ENCODE results near the gene ZNF655. TPM values are rescaled to one million over a fixed set of nuclear protein-coding genes. Genes with fewer than 3 reads are reported as not detected.

Gene ZNF655
- total RNA-seq, 1 experiment from 2014 or later = 40.4 TPM

DNA sequence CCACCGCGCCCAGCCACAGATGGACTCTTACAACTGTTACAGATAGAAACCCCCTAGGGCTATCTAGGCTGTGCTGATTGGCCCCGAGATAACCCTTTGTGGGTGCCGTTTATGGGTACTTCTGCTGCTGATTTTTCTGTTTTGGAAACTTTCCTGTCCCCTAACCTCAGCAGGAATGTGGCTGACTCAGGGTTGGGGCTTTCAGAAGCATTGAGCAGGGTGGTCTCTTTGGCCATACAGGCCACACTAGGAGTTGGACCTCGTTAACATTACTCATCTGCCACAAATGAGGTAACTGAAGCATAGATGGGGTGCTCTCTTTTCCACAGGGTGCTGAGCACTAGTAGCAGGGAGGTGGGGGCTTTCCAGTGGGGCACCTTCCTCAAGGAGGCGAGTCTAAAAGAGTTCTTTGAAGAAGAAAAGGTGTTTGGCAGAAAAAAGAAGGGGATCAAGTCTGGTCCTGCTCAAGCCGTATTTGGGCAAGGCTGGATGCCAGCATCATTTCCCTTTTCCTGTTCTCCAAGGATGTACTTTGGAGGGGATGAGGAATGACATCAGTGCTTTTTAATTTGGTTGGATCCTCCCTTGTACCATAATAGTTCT, 64.8 kb downstream of the ZNF655 start:
- Mint-ChIP-seq H3K27ac (no peak overlapping the region), H3K4me1 (peaks cover 2% of the 10 kb centered on the region), H3K27me3 (ENCODE audit: low read depth) (no peaks in the 10 kb centered on the region), H3K36me3 (peaks cover 85% of the 10 kb centered on the region), H3K4me3 (no peak overlapping the region), H3K9me3 (no peaks in the 10 kb centered on the region)
- TF ChIP-seq, protein P1, sequence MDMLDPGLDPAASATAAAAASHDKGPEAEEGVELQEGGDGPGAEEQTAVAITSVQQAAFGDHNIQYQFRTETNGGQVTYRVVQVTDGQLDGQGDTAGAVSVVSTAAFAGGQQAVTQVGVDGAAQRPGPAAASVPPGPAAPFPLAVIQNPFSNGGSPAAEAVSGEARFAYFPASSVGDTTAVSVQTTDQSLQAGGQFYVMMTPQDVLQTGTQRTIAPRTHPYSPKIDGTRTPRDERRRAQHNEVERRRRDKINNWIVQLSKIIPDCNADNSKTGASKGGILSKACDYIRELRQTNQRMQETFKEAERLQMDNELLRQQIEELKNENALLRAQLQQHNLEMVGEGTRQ (CRISPR knock-in tag; IDR thresholded peaks at IDR 0.05) = no peak
- TF ChIP-seq TEAD4 (CRISPR knock-in tag; IDR thresholded peaks at IDR 0.05) = no peak
- no peak for TF ChIP-seq SMAD4 (CRISPR knock-in tag; IDR thresholded peaks at IDR 0.05)
- TF ChIP-seq, protein P2, sequence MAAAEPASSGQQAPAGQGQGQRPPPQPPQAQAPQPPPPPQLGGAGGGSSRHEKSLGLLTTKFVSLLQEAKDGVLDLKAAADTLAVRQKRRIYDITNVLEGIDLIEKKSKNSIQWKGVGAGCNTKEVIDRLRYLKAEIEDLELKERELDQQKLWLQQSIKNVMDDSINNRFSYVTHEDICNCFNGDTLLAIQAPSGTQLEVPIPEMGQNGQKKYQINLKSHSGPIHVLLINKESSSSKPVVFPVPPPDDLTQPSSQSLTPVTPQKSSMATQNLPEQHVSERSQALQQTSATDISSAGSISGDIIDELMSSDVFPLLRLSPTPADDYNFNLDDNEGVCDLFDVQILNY (CRISPR knock-in tag; IDR thresholded peaks at IDR 0.05) = no peak
- TF ChIP-seq, protein P3, sequence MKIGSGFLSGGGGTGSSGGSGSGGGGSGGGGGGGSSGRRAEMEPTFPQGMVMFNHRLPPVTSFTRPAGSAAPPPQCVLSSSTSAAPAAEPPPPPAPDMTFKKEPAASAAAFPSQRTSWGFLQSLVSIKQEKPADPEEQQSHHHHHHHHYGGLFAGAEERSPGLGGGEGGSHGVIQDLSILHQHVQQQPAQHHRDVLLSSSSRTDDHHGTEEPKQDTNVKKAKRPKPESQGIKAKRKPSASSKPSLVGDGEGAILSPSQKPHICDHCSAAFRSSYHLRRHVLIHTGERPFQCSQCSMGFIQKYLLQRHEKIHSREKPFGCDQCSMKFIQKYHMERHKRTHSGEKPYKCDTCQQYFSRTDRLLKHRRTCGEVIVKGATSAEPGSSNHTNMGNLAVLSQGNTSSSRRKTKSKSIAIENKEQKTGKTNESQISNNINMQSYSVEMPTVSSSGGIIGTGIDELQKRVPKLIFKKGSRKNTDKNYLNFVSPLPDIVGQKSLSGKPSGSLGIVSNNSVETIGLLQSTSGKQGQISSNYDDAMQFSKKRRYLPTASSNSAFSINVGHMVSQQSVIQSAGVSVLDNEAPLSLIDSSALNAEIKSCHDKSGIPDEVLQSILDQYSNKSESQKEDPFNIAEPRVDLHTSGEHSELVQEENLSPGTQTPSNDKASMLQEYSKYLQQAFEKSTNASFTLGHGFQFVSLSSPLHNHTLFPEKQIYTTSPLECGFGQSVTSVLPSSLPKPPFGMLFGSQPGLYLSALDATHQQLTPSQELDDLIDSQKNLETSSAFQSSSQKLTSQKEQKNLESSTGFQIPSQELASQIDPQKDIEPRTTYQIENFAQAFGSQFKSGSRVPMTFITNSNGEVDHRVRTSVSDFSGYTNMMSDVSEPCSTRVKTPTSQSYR (CRISPR knock-in tag; IDR thresholded peaks at IDR 0.05) = no peak
- TF ChIP-seq FOXJ3 (CRISPR knock-in tag; IDR thresholded peaks at IDR 0.05; ENCODE audit: borderline replicate concordance) = no peak
- TF ChIP-seq, protein P4, sequence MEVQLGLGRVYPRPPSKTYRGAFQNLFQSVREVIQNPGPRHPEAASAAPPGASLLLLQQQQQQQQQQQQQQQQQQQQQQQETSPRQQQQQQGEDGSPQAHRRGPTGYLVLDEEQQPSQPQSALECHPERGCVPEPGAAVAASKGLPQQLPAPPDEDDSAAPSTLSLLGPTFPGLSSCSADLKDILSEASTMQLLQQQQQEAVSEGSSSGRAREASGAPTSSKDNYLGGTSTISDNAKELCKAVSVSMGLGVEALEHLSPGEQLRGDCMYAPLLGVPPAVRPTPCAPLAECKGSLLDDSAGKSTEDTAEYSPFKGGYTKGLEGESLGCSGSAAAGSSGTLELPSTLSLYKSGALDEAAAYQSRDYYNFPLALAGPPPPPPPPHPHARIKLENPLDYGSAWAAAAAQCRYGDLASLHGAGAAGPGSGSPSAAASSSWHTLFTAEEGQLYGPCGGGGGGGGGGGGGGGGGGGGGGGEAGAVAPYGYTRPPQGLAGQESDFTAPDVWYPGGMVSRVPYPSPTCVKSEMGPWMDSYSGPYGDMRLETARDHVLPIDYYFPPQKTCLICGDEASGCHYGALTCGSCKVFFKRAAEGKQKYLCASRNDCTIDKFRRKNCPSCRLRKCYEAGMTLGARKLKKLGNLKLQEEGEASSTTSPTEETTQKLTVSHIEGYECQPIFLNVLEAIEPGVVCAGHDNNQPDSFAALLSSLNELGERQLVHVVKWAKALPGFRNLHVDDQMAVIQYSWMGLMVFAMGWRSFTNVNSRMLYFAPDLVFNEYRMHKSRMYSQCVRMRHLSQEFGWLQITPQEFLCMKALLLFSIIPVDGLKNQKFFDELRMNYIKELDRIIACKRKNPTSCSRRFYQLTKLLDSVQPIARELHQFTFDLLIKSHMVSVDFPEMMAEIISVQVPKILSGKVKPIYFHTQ (CRISPR knock-in tag; IDR thresholded peaks at IDR 0.05) = no peak
- no peak for TF ChIP-seq EMX1 (CRISPR knock-in tag; IDR thresholded peaks at IDR 0.05)
- POLR2A ChIA-PET = no interaction called here
- CTCF ChIA-PET = no interaction called here
- ATAC-seq = no peak
- no peak for DNase-seq (ENCODE audit: low spot score)

DNA sequence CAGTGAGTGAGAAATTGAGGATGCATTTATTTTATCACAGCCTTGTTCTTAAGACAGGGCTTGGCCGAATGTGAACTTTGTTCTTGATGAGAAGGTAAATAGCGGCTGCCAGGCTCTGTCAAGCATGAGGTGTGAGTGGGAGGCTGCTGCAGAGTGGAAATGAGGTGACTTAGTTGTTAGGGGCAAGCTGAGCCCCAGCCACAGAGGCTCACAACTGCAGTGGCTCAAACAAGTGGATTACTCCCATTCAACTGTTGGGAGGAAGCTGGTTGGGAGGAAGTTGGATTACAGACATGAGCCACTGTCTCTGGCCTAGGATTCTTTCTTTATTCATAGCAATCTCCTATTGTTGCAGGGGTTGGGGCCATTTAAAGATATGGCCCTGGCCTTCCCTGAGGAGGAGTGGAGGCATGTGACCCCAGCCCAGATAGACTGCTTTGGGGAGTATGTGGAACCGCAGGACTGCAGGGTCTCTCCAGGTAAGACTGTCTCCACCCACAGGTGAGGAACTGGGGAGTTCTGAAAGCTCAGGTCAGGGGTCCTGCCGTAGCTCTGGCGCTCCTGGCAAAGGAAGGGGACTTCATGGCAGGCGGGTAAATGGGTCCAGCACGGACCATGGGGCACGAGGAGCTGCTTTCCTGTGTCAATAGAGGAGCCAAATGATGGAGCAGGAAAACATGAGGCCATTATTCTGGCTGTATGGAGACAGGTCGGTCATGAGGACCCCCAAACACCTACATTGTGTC, 65.4 kb downstream of the ZNF655 start:
- DNase-seq (ENCODE audit: low spot score) (no peak), ATAC-seq (no peak)
- peaks cover 84% of the 10 kb centered on the region for H3K36me3 Mint-ChIP-seq
- no peaks in the 10 kb centered on the region for H3K27me3 Mint-ChIP-seq (ENCODE audit: low read depth)
- CTCF ChIA-PET = no interaction called here
- no peak overlapping the region for H3K4me3 Mint-ChIP-seq
- H3K27ac Mint-ChIP-seq = no peak overlapping the region
- H3K9me3 Mint-ChIP-seq = no peaks in the 10 kb centered on the region
- POLR2A ChIA-PET = interaction anchor here (0.6 kb wide), 1 partner anchor 9 kb away, joined by 3 read pairs; no protein-coding TSS in a partner anchor
- H3K4me1 Mint-ChIP-seq = peaks cover 8% of the 10 kb centered on the region
- TF ChIP-seq, protein P5, sequence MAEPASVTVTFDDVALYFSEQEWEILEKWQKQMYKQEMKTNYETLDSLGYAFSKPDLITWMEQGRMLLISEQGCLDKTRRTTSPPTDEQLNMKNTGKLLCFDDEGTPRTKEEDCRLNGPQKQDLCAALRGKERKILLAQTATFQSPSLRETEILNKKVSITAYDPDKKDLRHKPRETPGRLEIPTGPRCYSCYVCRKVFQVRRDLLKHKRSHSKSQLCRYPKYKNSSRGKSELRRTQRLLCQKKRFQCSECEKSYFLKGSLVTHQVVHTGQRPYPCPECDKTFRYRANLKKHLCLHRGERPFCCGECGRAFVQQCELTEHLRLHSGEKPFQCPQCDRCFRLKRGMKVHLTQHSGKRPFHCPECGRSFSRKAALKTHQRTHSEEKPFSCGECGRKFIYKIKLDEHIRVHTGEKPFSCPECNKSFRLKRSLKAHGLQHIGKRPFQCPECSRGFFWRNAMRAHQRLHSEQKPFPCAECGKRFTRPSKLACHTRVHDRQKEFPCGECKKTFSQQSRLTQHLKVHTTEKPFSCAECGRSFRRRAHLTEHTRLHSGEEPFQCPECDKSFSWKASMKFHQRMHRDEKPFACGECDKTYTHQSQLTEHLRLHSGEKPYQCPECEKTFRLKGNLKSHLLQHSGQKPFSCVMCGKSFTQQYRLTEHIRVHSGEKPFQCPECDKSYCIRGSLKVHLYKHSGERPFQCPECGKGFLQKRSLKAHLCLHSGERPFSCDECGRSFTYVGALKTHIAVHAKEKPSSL (CRISPR knock-in tag; conservative IDR thresholded peaks at IDR 0.05) = no peak
- TF ChIP-seq, protein P6, sequence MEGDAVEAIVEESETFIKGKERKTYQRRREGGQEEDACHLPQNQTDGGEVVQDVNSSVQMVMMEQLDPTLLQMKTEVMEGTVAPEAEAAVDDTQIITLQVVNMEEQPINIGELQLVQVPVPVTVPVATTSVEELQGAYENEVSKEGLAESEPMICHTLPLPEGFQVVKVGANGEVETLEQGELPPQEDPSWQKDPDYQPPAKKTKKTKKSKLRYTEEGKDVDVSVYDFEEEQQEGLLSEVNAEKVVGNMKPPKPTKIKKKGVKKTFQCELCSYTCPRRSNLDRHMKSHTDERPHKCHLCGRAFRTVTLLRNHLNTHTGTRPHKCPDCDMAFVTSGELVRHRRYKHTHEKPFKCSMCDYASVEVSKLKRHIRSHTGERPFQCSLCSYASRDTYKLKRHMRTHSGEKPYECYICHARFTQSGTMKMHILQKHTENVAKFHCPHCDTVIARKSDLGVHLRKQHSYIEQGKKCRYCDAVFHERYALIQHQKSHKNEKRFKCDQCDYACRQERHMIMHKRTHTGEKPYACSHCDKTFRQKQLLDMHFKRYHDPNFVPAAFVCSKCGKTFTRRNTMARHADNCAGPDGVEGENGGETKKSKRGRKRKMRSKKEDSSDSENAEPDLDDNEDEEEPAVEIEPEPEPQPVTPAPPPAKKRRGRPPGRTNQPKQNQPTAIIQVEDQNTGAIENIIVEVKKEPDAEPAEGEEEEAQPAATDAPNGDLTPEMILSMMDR (IDR thresholded peaks at IDR 0.05) = no peak
- no peak for TF ChIP-seq SMAD4 (CRISPR knock-in tag; IDR thresholded peaks at IDR 0.05)
- TF ChIP-seq, protein P7, sequence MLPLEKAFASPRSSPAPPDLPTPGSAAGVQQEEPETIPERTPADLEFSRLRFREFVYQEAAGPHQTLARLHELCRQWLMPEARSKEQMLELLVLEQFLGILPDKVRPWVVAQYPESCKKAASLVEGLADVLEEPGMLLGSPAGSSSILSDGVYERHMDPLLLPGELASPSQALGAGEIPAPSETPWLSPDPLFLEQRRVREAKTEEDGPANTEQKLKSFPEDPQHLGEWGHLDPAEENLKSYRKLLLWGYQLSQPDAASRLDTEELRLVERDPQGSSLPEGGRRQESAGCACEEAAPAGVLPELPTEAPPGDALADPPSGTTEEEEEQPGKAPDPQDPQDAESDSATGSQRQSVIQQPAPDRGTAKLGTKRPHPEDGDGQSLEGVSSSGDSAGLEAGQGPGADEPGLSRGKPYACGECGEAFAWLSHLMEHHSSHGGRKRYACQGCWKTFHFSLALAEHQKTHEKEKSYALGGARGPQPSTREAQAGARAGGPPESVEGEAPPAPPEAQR (CRISPR knock-in tag; IDR thresholded peaks at IDR 0.05) = no peak
- TF ChIP-seq, protein P8, sequence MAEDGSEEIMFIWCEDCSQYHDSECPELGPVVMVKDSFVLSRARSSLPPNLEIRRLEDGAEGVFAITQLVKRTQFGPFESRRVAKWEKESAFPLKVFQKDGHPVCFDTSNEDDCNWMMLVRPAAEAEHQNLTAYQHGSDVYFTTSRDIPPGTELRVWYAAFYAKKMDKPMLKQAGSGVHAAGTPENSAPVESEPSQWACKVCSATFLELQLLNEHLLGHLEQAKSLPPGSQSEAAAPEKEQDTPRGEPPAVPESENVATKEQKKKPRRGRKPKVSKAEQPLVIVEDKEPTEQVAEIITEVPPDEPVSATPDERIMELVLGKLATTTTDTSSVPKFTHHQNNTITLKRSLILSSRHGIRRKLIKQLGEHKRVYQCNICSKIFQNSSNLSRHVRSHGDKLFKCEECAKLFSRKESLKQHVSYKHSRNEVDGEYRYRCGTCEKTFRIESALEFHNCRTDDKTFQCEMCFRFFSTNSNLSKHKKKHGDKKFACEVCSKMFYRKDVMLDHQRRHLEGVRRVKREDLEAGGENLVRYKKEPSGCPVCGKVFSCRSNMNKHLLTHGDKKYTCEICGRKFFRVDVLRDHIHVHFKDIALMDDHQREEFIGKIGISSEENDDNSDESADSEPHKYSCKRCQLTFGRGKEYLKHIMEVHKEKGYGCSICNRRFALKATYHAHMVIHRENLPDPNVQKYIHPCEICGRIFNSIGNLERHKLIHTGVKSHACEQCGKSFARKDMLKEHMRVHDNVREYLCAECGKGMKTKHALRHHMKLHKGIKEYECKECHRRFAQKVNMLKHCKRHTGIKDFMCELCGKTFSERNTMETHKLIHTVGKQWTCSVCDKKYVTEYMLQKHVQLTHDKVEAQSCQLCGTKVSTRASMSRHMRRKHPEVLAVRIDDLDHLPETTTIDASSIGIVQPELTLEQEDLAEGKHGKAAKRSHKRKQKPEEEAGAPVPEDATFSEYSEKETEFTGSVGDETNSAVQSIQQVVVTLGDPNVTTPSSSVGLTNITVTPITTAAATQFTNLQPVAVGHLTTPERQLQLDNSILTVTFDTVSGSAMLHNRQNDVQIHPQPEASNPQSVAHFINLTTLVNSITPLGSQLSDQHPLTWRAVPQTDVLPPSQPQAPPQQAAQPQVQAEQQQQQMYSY (CRISPR knock-in tag; IDR thresholded peaks at IDR 0.05) = no peak
- TF ChIP-seq RELA (CRISPR knock-in tag; IDR thresholded peaks at IDR 0.05; ENCODE audit: borderline replicate concordance) = no peak
- no peak for TF ChIP-seq ZNF423 (CRISPR knock-in tag; IDR thresholded peaks at IDR 0.05)
- TF ChIP-seq, protein P9, sequence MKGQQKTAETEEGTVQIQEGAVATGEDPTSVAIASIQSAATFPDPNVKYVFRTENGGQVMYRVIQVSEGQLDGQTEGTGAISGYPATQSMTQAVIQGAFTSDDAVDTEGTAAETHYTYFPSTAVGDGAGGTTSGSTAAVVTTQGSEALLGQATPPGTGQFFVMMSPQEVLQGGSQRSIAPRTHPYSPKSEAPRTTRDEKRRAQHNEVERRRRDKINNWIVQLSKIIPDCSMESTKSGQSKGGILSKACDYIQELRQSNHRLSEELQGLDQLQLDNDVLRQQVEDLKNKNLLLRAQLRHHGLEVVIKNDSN (CRISPR knock-in tag; IDR thresholded peaks at IDR 0.05) = no peak

Measured in WTC11 (cell line).